Endodermal cell (in vitro differentiated cells): ENCODE results near the gene ABAT. TPM values are rescaled to one million over a fixed set of nuclear protein-coding genes. Genes with fewer than 3 reads are reported as not detected.

ENCODE experiments used
- DNase-seq: peaks from one replicate; pipeline ENCODE4 v3.0.0-alpha.2; 2017
- H3K27ac ChIP-seq: 2 replicates; pipeline ENCODE4 v1.5.1; 2013; ENCODE audit warnings: mild to moderate bottlenecking, low read depth, low read length, moderate library complexity
- H3K27me3 ChIP-seq: 2 replicates; pipeline ENCODE4 v1.6.1; 2013; ENCODE audit warnings: mild to moderate bottlenecking, low read length, moderate library complexity; ENCODE audit not compliant: insufficient read depth, control insufficient read depth, poor library complexity, severe bottlenecking
- H3K36me3 ChIP-seq: 2 replicates; pipeline ENCODE4 v1.7.0; 2013; ENCODE audit warnings: mild to moderate bottlenecking, low read length, moderate library complexity; ENCODE audit not compliant: control insufficient read depth, insufficient read depth
- H3K4me1 ChIP-seq: one replicate; pipeline ENCODE4 v1.7.0; 2013; ENCODE audit warnings: low read length; ENCODE audit not compliant: control insufficient read depth, insufficient read depth
- H3K4me3 ChIP-seq: 2 replicates; pipeline ENCODE4 v1.5.1; 2013; ENCODE audit warnings: mild to moderate bottlenecking, low read length, moderate library complexity
- H3K9ac ChIP-seq: 2 replicates; pipeline ENCODE4 v1.6.1; 2013; ENCODE audit warnings: mild to moderate bottlenecking, low read length, moderate library complexity; ENCODE audit not compliant: poor library complexity, severe bottlenecking; ENCODE audit errors: extremely low read depth
- H3K9me3 ChIP-seq: 2 replicates; pipeline ENCODE4 v1.6.1; 2013; ENCODE audit warnings: mild to moderate bottlenecking, low read length, moderate library complexity; ENCODE audit not compliant: control insufficient read depth
- H3K27ac Mint-ChIP-seq: 2 replicates; pipeline ENCODE4 v1.8.0; 2020; ENCODE audit warnings: mixed read lengths
- H3K27me3 Mint-ChIP-seq: 2 replicates; pipeline ENCODE4 v1.8.0; 2021; ENCODE audit warnings: mild to moderate bottlenecking, mixed read lengths; ENCODE audit not compliant: insufficient read depth
- H3K36me3 Mint-ChIP-seq: 2 replicates; pipeline ENCODE4 v1.8.0; 2020; ENCODE audit warnings: low read depth, mixed read lengths
- H3K4me1 Mint-ChIP-seq: 2 replicates; pipeline ENCODE4 v1.8.0; 2020; ENCODE audit warnings: mixed read lengths
- H3K4me3 Mint-ChIP-seq: 2 replicates; pipeline ENCODE4 v1.8.0; 2020; ENCODE audit warnings: mild to moderate bottlenecking, moderate library complexity, mixed read lengths
- H3K9me3 Mint-ChIP-seq: 2 replicates; pipeline ENCODE4 v1.8.0; 2020; ENCODE audit warnings: mild to moderate bottlenecking, mixed read lengths
- CTCF ChIP-seq: fragments of 200-600 bp; sonication (generic); conservative IDR thresholded peaks from 2 replicates; pipeline ENCODE4 v1.5.0; 2021; ENCODE audit warnings: antibody characterized with exemption, mild to moderate bottlenecking
- WGBS, 2 experiments: methylation state at CpG; one replicate each; pipeline versions ENCODE4 v1.1.5 to v1.1.7; 2013; ENCODE audit warnings: missing lambda C conversion rate in 2 of 2, mixed read lengths in 1 of 2; ENCODE audit not compliant: insufficient coverage in 1 of 2, insufficient read length in 1 of 2; 5-methylcytosine and 5-hydroxymethylcytosine counted together
- total RNA-seq, 2 donors: library from RNA; stranded (reverse); fragmentation: NEBNext Ultra II Directional in 1 of 2; extraction: Animal tissue kit (Norgen Biotek cat#: 25700) in 1 of 2; gene quantifications; 2 replicates in 1 of 2; 3 replicates in 1 of 2; pipeline ENCODE4 v1.2.1, GENCODE V29; 2021

The ABAT gene
- total RNA-seq, 2 donors from 2014 or later, result 9.7 to 13.6 TPM

DNA sequence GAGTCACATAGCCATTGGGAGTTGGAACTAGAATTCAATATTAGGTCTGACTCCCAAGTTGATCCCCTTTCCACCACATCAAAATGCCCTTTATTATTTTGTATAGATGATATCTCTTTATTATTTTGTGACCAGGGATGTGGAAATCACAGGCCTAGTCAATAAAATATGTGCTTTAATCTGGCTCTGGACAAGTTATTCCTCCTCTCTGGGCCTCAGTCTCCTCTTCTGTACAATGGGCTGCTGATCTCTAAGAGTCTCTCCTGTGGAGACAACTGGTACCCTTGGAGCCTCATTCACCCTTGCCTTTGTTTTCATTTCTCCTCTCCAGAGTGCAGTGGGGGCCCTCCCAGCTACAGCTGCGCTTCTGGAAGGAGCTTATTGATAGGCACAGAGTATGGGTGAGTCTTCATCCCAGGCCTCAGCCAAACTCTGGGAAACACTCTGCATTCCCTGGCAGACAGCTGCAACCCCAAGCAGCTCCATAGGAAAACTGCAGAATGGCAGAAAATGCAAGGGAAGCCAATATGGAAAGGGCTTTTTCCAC lies 4.3 kb upstream of the ABAT start:
- H3K27me3 Mint-ChIP-seq, result peaks cover 20% of the 10 kb centered on the region
- no peak overlapping the region for H3K4me3 Mint-ChIP-seq
- no peak overlapping the region for H3K9ac ChIP-seq
- 83 to 100% methylated on average over 1 of the region's 1 CpG for WGBS, 2 experiments
- TF ChIP-seq CTCF, result no peak
- H3K9me3 ChIP-seq, result no peaks in the 10 kb centered on the region
- peaks cover 11% of the 10 kb centered on the region for H3K4me1 Mint-ChIP-seq
- H3K27ac Mint-ChIP-seq, result no peak overlapping the region
- peaks cover 5% of the 10 kb centered on the region for H3K27me3 ChIP-seq
- DNase-seq, result no peak
- H3K36me3 ChIP-seq, result no peaks in the 10 kb centered on the region
- H3K4me3 ChIP-seq, result no peak overlapping the region
- no peaks in the 10 kb centered on the region for H3K36me3 Mint-ChIP-seq
- no peaks in the 10 kb centered on the region for H3K4me1 ChIP-seq
- H3K27ac ChIP-seq, result peak overlapping the region; percentile 0
- H3K9me3 Mint-ChIP-seq, result no peaks in the 10 kb centered on the region

DNA sequence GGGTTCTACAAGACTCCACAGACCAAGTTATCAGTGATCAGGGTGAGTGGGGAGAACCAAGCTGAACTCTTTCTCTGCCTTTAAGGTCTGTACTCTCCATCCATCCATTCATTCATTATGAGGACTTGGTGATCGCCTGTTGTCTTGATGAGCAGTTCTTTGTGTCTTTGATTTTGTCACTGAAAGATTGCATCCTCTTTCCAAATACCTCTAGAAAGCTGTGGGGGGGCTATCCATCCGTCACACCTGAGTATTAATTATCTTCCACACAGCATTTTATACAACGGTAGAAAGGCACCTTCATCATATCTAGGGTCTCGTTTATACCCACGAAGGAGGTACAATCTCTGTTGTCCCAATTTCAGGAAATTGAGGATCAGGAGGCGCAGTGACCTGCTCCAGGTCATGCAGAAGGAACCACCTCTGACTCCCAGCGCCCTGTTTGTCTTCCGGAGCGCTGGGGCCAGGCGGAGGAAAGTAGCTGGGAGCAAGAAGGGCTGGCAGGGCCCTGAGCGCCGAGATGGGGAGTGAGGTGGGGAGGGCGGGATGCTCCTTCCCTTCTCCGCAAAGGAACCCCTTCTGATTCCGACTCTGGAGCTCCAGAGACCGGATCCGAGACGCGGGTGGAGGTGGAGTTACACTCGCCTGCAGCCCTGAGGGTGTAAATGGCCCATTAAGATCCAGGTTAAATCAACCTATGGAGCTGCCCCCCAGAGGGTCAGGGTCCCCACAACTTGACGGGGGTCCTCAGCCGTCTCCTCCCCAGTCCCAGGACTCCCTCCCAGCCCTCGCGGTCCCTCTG lies 605 bp upstream of the ABAT start:
- Histone ChIP-seq H3K4me3 (peak overlapping the region; percentile 82), H3K9ac (no peak overlapping the region), H3K36me3 (no peaks in the 10 kb centered on the region), H3K4me1 (peaks cover 7% of the 10 kb centered on the region), H3K27ac (no peak overlapping the region), H3K9me3 (no peaks in the 10 kb centered on the region), H3K27me3 (peaks cover 28% of the 10 kb centered on the region)
- 16 to 59% methylated on average over 7 to 23 of the region's 24 CpGs for WGBS, 2 experiments
- peaks cover 40% of the 10 kb centered on the region for H3K27me3 Mint-ChIP-seq
- peak overlapping the region; percentile 67 for H3K4me3 Mint-ChIP-seq
- no peak for TF ChIP-seq CTCF
- DNase-seq, result no peak
- H3K36me3 Mint-ChIP-seq, result no peaks in the 10 kb centered on the region
- H3K9me3 Mint-ChIP-seq, result no peaks in the 10 kb centered on the region
- peaks cover 18% of the 10 kb centered on the region for H3K4me1 Mint-ChIP-seq
- H3K27ac Mint-ChIP-seq, result no peak overlapping the region

DNA sequence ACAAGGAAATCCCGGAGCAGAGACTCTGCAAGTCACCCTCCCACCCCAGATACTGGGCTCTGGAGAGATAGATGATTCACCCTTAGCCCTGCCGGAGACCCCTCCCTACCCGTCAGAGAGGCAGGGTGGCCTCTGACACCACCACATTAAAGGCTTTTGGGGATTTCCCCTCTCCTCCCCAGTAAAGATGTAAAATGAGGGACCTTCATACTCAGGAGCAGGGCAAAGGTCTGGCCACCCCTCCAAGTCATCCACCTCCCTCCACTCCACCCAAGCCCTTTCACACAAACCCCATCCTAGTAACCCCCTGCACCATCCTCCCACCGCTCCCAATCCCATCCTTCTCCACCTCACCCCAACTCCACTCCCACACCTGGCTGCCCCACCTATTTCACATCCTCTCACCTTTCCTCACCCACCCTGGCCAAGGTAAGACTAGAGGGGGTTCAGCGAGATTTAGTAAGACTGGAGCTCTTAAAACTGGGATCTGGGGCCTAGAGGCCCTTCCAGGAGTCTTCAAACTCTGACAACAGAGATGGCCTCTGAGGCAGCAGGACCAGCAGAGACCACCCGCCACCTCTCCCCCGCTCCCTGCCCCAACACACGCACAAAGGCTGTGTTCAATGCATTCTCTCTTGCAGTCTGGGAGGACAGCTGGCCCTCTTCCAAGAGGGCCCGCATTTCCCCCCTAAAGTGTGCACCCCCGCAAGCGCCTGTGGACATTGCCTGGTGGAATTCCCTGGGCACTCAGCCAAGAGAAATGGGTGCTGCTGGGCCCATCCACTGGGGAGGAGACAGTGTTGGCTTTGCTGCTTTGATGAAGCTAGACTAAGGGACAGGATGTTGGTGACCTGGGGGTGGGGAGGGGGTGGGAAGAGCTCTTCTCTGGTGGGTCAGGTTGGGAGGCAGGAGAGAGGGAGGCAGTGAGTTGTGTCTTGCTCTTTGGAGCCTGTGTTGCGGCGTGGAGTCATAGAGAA lies 1.1 kb downstream of the ABAT start:
- no peaks in the 10 kb centered on the region for H3K36me3 ChIP-seq
- peaks cover 6% of the 10 kb centered on the region for H3K9me3 Mint-ChIP-seq
- no peak for DNase-seq
- peak overlapping the region; percentile 82 for H3K4me3 ChIP-seq
- no peak overlapping the region for H3K9ac ChIP-seq
- peaks cover 38% of the 10 kb centered on the region for H3K27me3 Mint-ChIP-seq
- peaks cover 28% of the 10 kb centered on the region for H3K27me3 ChIP-seq
- peak overlapping the region; percentile 67 for H3K4me3 Mint-ChIP-seq
- no peak for TF ChIP-seq CTCF
- peaks cover 9% of the 10 kb centered on the region for H3K9me3 ChIP-seq
- peaks cover 7% of the 10 kb centered on the region for H3K4me1 ChIP-seq
- no peak overlapping the region for H3K27ac ChIP-seq
- H3K36me3 Mint-ChIP-seq, result peaks cover 2% of the 10 kb centered on the region
- peaks cover 19% of the 10 kb centered on the region for H3K4me1 Mint-ChIP-seq
- 74 to 75% methylated on average over 7 to 13 of the region's 13 CpGs for WGBS, 2 experiments
- H3K27ac Mint-ChIP-seq, result no peak overlapping the region
